Peyer's patch (tissue), 4 donors: ENCODE data around the gene SYTL5. TPM values are rescaled to one million over a fixed set of nuclear protein-coding genes. Genes with fewer than 3 reads are reported as not detected.

Experiments used
- DNase-seq, 3 donors: peaks; one replicate each; pipeline ENCODE4 v3.0.0-alpha.2; 2017 to 2019
- H3K27ac ChIP-seq, 4 donors: fragments of 200-600 bp; sonication (generic); one replicate each; pipeline ENCODE4 v1.5.1; 2016 to 2019
- H3K27me3 ChIP-seq, 2 donors: fragments of 200-600 bp; sonication (generic); one replicate each; pipeline ENCODE4 v1.5.1; 2019
- H3K36me3 ChIP-seq, 3 donors: fragments of 200-600 bp; sonication (generic); one replicate each; pipeline ENCODE4 v1.5.1; 2016 to 2019
- H3K4me1 ChIP-seq, 4 donors: fragments of 200-600 bp; sonication (generic); one replicate each; pipeline ENCODE4 v1.5.1; 2016 to 2019
- H3K4me3 ChIP-seq, 4 donors: fragments of 200-600 bp; sonication (generic); 1 replicate in 3 of 4; 2 replicates in 1 of 4; pipeline ENCODE4 v1.5.1; 2016 to 2019; ENCODE audit warnings: mild to moderate bottlenecking in 1 of 4
- H3K9me3 ChIP-seq, 4 donors: fragments of 200-600 bp; sonication (generic); one replicate each; pipeline ENCODE4 v1.5.1; 2016 to 2019; ENCODE audit warnings: mild to moderate bottlenecking in 1 of 4
- POLR2A ChIP-seq, 2 donors: fragments of 450-650 bp; IDR thresholded peaks; one replicate each; pipeline ENCODE4 v1.5.1; 2017; ENCODE audit warnings: antibody characterized with exemption in 2 of 2, mild to moderate bottlenecking in 2 of 2, moderate library complexity in 2 of 2
- small RNA-seq, 2 donors: library from RNA; depleted of rRNA; stranded (forward); fragments of <200 nt; gene quantifications; one replicate each; pipeline ENCODE3, GENCODE V24; 2016
- total RNA-seq, 4 donors: library from RNA; depleted of rRNA; stranded (reverse); fragments of >200 nt; gene quantifications; one replicate each; pipeline ENCODE4 v1.1.0, GENCODE V29; 2016
- TF ChIP-seq, protein P1 (sequence below), 6 experiments: fragments of 450-650 bp in 4 of 6; fragments of 200-600 bp in 2 of 6; sonication (generic) in 1 of 6; IDR thresholded peaks; one replicate each; pipeline ENCODE4 v1.5.1; 2017 to 2019; ENCODE audit warnings: antibody characterized with exemption in 6 of 6, mild to moderate bottlenecking in 3 of 6, moderate library complexity in 1 of 6

The SYTL5 gene
- total RNA-seq, 4 donors from 2014 or later, result 1.7 to 7.5 (median 3.6) TPM

DNA sequence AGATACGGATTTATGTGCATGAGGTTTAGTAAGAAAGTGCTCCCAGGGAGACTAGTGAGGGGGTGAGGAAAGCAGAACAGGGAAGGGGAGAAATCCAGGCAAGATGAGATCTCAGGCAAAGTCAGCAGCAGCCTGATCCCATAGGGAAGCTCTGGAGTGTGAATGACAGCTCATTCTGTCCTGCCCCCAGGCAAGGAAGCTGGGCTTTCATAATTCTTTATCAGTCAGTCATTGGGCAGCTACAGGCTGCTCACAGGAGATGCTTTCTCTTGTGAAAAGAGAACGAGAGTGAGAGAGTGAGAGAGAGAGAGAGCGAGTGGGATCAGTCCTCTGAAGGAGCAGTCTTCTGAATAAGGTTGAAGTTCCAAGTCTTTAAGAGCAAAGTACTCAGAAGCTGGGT is 166.2 kb downstream of the SYTL5 start:
- H3K27ac ChIP-seq, result no peak overlapping the region
- no peaks in the 10 kb centered on the region for H3K4me1 ChIP-seq
- no peaks in the 10 kb centered on the region for H3K27me3 ChIP-seq
- H3K36me3 ChIP-seq, result no peaks in the 10 kb centered on the region
- TF ChIP-seq, protein P1, sequence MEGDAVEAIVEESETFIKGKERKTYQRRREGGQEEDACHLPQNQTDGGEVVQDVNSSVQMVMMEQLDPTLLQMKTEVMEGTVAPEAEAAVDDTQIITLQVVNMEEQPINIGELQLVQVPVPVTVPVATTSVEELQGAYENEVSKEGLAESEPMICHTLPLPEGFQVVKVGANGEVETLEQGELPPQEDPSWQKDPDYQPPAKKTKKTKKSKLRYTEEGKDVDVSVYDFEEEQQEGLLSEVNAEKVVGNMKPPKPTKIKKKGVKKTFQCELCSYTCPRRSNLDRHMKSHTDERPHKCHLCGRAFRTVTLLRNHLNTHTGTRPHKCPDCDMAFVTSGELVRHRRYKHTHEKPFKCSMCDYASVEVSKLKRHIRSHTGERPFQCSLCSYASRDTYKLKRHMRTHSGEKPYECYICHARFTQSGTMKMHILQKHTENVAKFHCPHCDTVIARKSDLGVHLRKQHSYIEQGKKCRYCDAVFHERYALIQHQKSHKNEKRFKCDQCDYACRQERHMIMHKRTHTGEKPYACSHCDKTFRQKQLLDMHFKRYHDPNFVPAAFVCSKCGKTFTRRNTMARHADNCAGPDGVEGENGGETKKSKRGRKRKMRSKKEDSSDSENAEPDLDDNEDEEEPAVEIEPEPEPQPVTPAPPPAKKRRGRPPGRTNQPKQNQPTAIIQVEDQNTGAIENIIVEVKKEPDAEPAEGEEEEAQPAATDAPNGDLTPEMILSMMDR (IDR thresholded peaks at IDR 0.05), result no peak
- TF ChIP-seq POLR2A (IDR thresholded peaks at IDR 0.05), result no peak
- H3K4me3 ChIP-seq, result no peak overlapping the region
- no peak for DNase-seq
- no peaks in the 10 kb centered on the region for H3K9me3 ChIP-seq

DNA sequence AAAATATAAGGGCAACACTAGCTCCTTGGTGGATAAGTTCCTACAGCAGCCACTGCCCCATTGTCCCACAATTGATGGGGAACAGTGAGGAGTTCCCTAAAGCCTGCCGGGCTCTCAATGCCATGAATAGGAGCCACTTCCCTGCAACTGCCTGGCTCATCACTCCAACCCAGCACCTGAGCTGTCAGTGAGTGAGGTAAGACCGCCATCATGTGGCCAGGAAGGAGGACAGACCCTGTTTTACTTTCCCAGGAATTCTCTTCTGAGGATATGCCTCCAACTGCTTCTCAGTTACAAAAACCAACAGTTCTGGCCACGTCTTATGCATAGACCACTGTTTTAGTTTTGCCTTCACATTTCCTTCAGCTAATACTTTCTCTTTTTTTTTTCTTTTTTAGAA is 168.8 kb downstream of the SYTL5 start:
- H3K4me1 ChIP-seq, result no peaks in the 10 kb centered on the region
- TF ChIP-seq POLR2A (IDR thresholded peaks at IDR 0.05), result no peak
- TF ChIP-seq, protein P1 (IDR thresholded peaks at IDR 0.05), result peak in 3 of 6 experiments; percentile 55 to 60 (median 57)
- H3K36me3 ChIP-seq, result no peaks in the 10 kb centered on the region
- DNase-seq, result peak in 1 of 3 donors; percentile 50
- H3K4me3 ChIP-seq, result no peak overlapping the region
- H3K27me3 ChIP-seq, result no peaks in the 10 kb centered on the region
- H3K9me3 ChIP-seq, result no peaks in the 10 kb centered on the region
- H3K27ac ChIP-seq, result no peak overlapping the region

DNA sequence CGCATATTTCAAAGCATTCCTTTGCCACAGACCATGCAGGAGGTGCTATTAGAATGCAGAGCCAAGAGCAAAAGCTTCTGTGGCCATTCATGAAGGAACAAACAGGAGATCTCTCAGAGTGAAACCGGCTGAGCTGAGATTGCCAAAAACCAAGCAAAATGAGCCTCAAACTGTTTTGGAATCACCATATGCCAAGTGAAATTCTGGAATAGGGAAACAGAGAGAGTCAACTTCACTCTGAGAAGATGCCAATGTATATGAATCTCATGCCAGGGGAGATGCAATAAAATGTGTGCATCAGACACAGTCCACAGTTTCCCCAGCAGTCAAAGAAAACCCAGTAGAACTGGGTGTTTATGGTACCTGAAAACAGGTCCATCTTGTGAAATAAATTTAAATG is 172.0 kb downstream of the SYTL5 start:
- TF ChIP-seq, protein P1 (IDR thresholded peaks at IDR 0.05), result no peak
- TF ChIP-seq POLR2A (IDR thresholded peaks at IDR 0.05), result no peak
- Histone ChIP-seq H3K27me3 (no peaks in the 10 kb centered on the region), H3K4me1 (no peaks in the 10 kb centered on the region), H3K36me3 (no peaks in the 10 kb centered on the region), H3K9me3 (no peaks in the 10 kb centered on the region), H3K4me3 (no peak overlapping the region), H3K27ac (no peak overlapping the region)
- no peak for DNase-seq

Small RNA genes lying within 50 kb of the gene (small RNA-seq; reads per million reads assigned to genes)
- 0 reads per million in 2 donors for gene MIR548AJ2

Other genes with a start within 250 kb of the SYTL5 start
- gene CYBB, start 226.5 kb upstream of the SYTL5 start, total RNA-seq, result 10 to 100 TPM in 1 of 4 donors, 1 to 10 TPM in 3; 3.2 to 35.5 (median 6.8) TPM
- 10 to 100 TPM in 3 of 4 donors, 1 to 10 TPM in 1; 8.8 to 30.3 (median 23.5) TPM for gene DYNLT3, start 159.0 kb upstream of the SYTL5 start, total RNA-seq
- gene SRPX, start 214.3 kb downstream of the SYTL5 start, total RNA-seq, result 10 to 100 TPM; 14.2 to 26.4 (median 22.1) TPM